RWPE2 (cell line): Measurements from ENCODE around the gene HES3.

ENCODE experiments used
- ATAC-seq: fragments of 200-7000 bp; cut with Tn5 transposase; 3 replicates; pipeline ENCODE4 v1.9.1; 2021; ENCODE audit warnings: low read depth
- DNase-seq: peaks from one replicate; pipeline ENCODE4 v3.0.0-alpha.2; 2020; ENCODE audit warnings: low spot score
- H3K27ac ChIP-seq: fragments of 450-650 bp; 2 replicates; pipeline ENCODE4 v1.5.1; 2017; ENCODE audit warnings: mild to moderate bottlenecking; ENCODE audit not compliant: poor library complexity, severe bottlenecking
- H3K27me3 ChIP-seq: fragments of 250-450 bp; sonication (Bioruptor Pico); 2 replicates; pipeline ENCODE4 v1.5.1; 2021; ENCODE audit warnings: mild to moderate bottlenecking, moderate library complexity; ENCODE audit not compliant: insufficient read depth, poor library complexity, severe bottlenecking
- H3K36me3 ChIP-seq: fragments of 250-450 bp; sonication (Bioruptor Pico); 2 replicates; pipeline ENCODE4 v1.5.1; 2020; ENCODE audit warnings: low read depth, mild to moderate bottlenecking, moderate library complexity
- H3K4me1 ChIP-seq: fragments of 250-450 bp; sonication (Bioruptor Pico); 2 replicates; pipeline ENCODE4 v1.5.1; 2021; ENCODE audit warnings: mild to moderate bottlenecking, moderate library complexity; ENCODE audit not compliant: insufficient read depth, poor library complexity, severe bottlenecking
- H3K4me3 ChIP-seq: fragments of 250-450 bp; sonication (Bioruptor Pico); 2 replicates; pipeline ENCODE4 v1.5.1; 2021; ENCODE audit warnings: mild to moderate bottlenecking, moderate library complexity; ENCODE audit not compliant: severe bottlenecking
- H3K9me3 ChIP-seq: fragments of 250-450 bp; sonication (Bioruptor Pico); 2 replicates; pipeline ENCODE4 v1.5.1; 2021; ENCODE audit warnings: mild to moderate bottlenecking, moderate library complexity; ENCODE audit not compliant: severe bottlenecking
- TF ChIP-seq, protein P1 (sequence below): fragments of 450-650 bp; IDR thresholded peaks from one replicate; pipeline ENCODE4 v1.5.1; 2017; ENCODE audit warnings: mild to moderate bottlenecking, moderate library complexity; ENCODE audit not compliant: poor library complexity, severe bottlenecking

Gene HES3

DNA sequence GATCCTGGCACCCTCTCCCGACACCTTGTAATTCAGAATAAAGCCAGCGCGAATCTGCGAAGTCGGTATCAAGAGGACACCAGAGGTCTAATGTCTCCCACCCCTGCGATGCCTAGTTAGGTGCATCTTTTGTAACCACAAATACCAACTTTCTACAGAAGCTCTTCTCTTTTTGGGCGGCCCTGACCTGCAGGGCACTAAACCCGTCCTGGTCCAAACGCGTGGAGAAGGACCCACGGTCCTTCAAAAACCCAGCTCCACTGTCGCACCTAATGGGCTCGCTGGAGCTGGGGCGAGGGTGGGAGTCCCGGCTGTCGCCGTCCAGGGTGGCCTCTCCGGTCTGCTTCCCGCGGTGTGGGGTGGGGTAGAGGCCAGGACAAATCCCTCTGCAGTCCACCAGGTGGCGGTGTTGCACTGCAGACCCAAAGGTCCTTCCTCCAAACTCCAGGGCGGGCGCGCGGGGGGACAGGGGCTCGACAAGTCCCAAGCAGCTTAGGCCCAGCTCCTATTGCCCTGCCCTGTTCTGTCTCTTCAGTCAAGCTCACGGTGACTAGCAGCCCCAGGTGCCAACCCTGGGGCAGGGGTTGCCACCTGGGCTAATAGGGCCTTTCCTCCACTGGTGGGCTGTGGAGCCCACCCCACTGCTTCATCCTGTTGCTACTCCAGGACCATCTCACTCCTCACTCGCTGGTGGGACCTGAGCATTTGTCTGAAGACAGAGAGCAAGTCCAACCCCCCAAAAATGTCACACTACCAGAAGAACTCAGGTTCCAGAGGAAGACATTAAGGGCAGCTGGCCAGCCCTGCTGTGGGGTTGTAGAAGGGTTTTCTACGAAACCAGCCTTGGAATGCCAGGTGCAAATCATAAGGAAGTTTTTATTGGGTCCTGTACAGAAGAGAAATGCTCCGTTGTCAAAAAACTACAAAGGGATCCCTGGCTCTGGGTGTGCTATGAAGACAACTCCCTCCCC is 2.8 kb downstream of the HES3 start:
- Histone ChIP-seq H3K9me3 (no peaks in the 10 kb centered on the region), H3K36me3 (no peaks in the 10 kb centered on the region), H3K27me3 (peaks cover 47% of the 10 kb centered on the region), H3K4me3 (no peak overlapping the region), H3K27ac (no peak overlapping the region), H3K4me1 (no peaks in the 10 kb centered on the region)
- ATAC-seq (peak; percentile 51), DNase-seq (peak; percentile 85)
- TF ChIP-seq, protein P1, sequence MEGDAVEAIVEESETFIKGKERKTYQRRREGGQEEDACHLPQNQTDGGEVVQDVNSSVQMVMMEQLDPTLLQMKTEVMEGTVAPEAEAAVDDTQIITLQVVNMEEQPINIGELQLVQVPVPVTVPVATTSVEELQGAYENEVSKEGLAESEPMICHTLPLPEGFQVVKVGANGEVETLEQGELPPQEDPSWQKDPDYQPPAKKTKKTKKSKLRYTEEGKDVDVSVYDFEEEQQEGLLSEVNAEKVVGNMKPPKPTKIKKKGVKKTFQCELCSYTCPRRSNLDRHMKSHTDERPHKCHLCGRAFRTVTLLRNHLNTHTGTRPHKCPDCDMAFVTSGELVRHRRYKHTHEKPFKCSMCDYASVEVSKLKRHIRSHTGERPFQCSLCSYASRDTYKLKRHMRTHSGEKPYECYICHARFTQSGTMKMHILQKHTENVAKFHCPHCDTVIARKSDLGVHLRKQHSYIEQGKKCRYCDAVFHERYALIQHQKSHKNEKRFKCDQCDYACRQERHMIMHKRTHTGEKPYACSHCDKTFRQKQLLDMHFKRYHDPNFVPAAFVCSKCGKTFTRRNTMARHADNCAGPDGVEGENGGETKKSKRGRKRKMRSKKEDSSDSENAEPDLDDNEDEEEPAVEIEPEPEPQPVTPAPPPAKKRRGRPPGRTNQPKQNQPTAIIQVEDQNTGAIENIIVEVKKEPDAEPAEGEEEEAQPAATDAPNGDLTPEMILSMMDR = peak; percentile 94

DNA sequence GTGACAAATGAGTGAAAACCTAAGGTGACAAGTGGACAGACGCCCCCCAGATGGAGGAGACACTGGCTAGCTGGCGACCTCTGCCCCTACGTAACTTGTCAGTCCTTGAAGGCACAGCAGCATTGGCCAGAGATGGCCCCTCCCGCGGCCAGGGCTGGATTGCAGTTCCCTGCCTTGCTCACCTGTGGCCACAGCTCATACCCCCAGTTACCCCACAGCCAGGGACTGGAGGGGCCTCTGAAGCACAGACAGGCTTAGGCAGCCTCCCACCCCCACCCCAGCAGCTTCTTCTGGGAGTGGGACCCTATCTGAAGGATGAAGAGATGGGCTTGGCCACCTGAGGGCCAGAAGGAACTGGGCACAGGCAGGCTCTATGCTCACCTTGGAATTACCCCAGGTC is 3.7 kb downstream of the HES3 start:
- Histone ChIP-seq H3K4me3 (no peak overlapping the region), H3K27ac (no peak overlapping the region), H3K27me3 (peaks cover 41% of the 10 kb centered on the region), H3K9me3 (no peaks in the 10 kb centered on the region), H3K4me1 (no peaks in the 10 kb centered on the region), H3K36me3 (no peaks in the 10 kb centered on the region)
- no peak for DNase-seq
- no peak for ATAC-seq
- TF ChIP-seq, protein P1 = no peak

DNA sequence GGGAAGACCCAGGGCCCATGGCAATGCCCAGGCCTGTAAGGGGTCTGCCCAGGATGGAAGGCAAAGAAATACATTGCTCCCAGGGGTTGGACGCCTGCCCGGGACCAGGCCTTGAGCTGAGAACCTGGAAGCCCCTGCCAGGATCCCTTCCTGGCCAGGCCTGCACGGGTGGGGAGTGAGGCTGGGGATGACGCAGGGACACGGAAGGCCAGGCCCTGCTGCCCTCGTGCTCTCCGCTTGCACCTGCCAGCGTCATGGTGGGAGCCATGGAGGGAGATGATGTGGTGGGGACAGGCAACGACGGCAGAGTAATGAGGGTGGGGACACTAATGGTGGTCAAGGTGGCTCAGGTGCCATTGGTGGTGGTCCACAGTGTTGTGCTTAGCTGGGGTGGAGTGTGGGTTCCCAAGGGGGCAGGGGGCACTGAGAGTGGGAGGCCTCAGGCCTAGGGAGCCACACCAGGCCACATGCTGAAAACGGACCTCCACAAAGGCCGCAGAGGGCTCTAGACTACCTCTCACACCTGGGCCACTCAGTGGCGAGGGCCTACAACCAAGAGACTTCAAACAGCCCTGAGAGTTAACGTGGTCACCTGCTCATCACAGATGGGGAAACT is 4.3 kb downstream of the HES3 start:
- no peaks in the 10 kb centered on the region for H3K4me1 ChIP-seq
- no peak overlapping the region for H3K4me3 ChIP-seq
- no peaks in the 10 kb centered on the region for H3K9me3 ChIP-seq
- H3K27ac ChIP-seq = no peak overlapping the region
- ATAC-seq (no peak), DNase-seq (no peak)
- TF ChIP-seq, protein P1 = no peak
- H3K36me3 ChIP-seq = no peaks in the 10 kb centered on the region
- H3K27me3 ChIP-seq = peaks cover 35% of the 10 kb centered on the region

DNA sequence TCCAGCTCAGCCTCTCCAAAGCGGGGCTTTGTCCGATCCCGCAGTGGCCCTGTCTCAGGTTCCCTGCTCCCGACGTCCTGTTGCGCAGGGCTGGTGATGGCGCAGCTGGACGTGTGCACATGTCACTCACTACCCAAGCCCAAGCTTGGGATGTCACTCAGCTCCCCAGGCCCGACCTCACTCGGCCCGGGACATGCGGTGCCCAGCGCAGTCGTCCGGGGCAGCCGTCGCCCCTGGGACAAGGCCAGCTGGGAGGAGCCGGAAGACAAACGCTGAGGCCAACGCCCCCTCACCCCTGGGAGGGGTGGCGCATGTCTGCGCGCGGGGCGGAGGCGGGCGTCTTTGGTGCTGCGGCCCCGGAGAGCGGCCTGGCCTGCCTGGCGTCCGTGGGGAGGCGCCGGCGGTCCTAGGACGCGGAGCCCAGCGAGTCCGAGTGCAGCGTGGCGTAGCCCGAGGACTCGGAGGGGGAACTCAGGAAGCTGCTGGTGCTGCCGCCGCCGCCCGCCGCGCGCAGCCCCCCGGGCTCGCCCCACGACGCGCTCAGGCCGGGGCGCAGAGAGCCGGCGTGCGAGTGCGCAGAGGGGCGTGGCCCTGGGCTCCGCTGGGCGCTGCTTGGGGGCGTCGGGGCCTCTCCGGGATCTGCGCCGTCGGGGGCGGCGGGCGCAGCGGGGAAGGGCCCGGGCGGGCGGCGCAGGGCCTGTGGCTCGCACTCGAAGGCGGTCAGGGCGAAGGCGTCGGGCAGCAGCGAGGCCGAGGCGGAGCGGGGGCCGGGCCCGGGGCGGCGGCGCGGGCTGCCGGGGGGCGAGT is 5.2 kb downstream of the HES3 start:
- no peak for DNase-seq
- TF ChIP-seq, protein P1 = peak; percentile 11
- H3K9me3 ChIP-seq = no peaks in the 10 kb centered on the region
- H3K27me3 ChIP-seq = peaks cover 27% of the 10 kb centered on the region
- no peaks in the 10 kb centered on the region for H3K4me1 ChIP-seq
- no peak overlapping the region for H3K27ac ChIP-seq
- no peaks in the 10 kb centered on the region for H3K36me3 ChIP-seq
- peak overlapping the region; percentile 20 for H3K4me3 ChIP-seq
- ATAC-seq = no peak
